ENCODE results near the gene ALDH1L2. TPM values are rescaled to one million over a fixed set of nuclear protein-coding genes. Genes with fewer than 3 reads are reported as not detected.
A peak's percentile ranks its signal among the peaks of the same experiment; 100 is the strongest.

The ALDH1L2 gene
- polyA plus RNA-seq, 2 of the 4 experiments (the other 2 are of a cell fraction): 2.4 to 28.1 TPM

DNA sequence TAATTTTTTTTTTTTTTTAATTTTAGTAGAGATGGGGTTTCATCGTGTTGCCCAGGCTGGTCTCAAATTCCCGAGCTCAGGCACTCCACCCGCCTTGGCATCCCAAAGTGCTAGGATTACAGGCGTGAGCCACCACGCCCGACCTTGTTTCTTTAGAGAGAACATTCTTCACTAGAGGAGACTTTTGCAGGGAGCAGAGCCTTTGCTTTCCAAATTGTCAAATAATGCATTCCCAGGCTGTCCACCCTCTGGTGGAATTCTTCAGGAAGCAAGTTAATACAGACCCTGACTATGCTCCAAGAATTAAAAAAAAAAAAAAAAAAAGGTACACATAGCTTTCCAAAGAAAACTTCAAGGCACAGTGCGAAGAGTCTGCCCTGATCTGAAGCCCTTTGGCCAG, 6.8 kb downstream of the ALDH1L2 start:
- H3K4me3 ChIP-seq: no peak overlapping the region
- no peak for FAIRE-seq
- H3K27ac ChIP-seq: no peak overlapping the region
- no peaks in the 10 kb centered on the region for H3K9me3 ChIP-seq
- ATAC-seq: peak in 1 of 2 experiments; percentile 36; a peak in 2 of 6 replicates
- 78% methylated on average over 7 of the region's 7 CpGs for WGBS (ENCODE audit: missing lambda C conversion rate)
- POLR2A ChIA-PET: interaction anchor here (0.6 kb wide), 1 partner anchor 584 kb away, joined by 3 read pairs; no protein-coding TSS in a partner anchor
- no peak for DNase-seq (ENCODE audit: low read depth in 1 of 2, low spot score in 1 of 2)
- no peak for TF ChIP-seq ZSCAN20 (CRISPR knock-in tag; IDR thresholded peaks at IDR 0.05)
- TF ChIP-seq EHF (CRISPR knock-in tag; IDR thresholded peaks at IDR 0.05): no peak
- TF ChIP-seq BHLHE40 (IDR thresholded peaks at IDR 0.05; ENCODE audit: low read depth, low read length): no peak
- TF ChIP-seq RFX5 (IDR thresholded peaks at IDR 0.05): no peak
- TF ChIP-seq, protein P1, sequence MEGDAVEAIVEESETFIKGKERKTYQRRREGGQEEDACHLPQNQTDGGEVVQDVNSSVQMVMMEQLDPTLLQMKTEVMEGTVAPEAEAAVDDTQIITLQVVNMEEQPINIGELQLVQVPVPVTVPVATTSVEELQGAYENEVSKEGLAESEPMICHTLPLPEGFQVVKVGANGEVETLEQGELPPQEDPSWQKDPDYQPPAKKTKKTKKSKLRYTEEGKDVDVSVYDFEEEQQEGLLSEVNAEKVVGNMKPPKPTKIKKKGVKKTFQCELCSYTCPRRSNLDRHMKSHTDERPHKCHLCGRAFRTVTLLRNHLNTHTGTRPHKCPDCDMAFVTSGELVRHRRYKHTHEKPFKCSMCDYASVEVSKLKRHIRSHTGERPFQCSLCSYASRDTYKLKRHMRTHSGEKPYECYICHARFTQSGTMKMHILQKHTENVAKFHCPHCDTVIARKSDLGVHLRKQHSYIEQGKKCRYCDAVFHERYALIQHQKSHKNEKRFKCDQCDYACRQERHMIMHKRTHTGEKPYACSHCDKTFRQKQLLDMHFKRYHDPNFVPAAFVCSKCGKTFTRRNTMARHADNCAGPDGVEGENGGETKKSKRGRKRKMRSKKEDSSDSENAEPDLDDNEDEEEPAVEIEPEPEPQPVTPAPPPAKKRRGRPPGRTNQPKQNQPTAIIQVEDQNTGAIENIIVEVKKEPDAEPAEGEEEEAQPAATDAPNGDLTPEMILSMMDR (IDR thresholded peaks at IDR 0.05): no peak
- no peak for TF ChIP-seq GATA3 (IDR thresholded peaks at IDR 0.05; ENCODE audit: borderline replicate concordance)
- TF ChIP-seq RNF2 (IDR thresholded peaks at IDR 0.05; ENCODE audit: borderline replicate concordance, low read depth): no peak
- no peak for TF ChIP-seq PBX3 (IDR thresholded peaks at IDR 0.05)
- no peak for TF ChIP-seq EP300 (IDR thresholded peaks at IDR 0.05)
- TF ChIP-seq, protein P2, sequence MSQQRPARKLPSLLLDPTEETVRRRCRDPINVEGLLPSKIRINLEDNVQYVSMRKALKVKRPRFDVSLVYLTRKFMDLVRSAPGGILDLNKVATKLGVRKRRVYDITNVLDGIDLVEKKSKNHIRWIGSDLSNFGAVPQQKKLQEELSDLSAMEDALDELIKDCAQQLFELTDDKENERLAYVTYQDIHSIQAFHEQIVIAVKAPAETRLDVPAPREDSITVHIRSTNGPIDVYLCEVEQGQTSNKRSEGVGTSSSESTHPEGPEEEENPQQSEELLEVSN (IDR thresholded peaks at IDR 0.05; ENCODE audit: borderline replicate concordance, low read depth): no peak
- H3K4me2 ChIP-seq: no peak overlapping the region
- CTCF ChIA-PET: no interaction called here
- H3K4me1 ChIP-seq: peaks cover under 1% of the 10 kb centered on the region; the same call in 1 of the 3 replicates

- no peak overlapping the region for H3K4me3 ChIP-seq
- ATAC-seq (no peak), DNase-seq (ENCODE audit: low read depth in 1 of 2, low spot score in 1 of 2) (no peak), FAIRE-seq (no peak)
- H3K4me2 ChIP-seq: no peak overlapping the region
- TF ChIP-seq RCOR1 (IDR thresholded peaks at IDR 0.05; ENCODE audit: low read depth, low read length): no peak
- TF ChIP-seq ZFP36 (IDR thresholded peaks at IDR 0.05; ENCODE audit: borderline replicate concordance, partially characterized antibody): no peak
- TF ChIP-seq RARB (CRISPR knock-in tag; IDR thresholded peaks at IDR 0.05): no peak
- TF ChIP-seq, protein P2 (IDR thresholded peaks at IDR 0.05; ENCODE audit: borderline replicate concordance, low read depth): no peak
- no peak for TF ChIP-seq RAD21 (conservative IDR thresholded peaks at IDR 0.05 in 1 of 2, IDR thresholded peaks at IDR 0.05 in 1 of 2)
- TF ChIP-seq POLR2A (IDR thresholded peaks at IDR 0.05; ENCODE audit: low read length): no peak
- no peak for TF ChIP-seq ZC3H11A (IDR thresholded peaks at IDR 0.05)
- TF ChIP-seq, protein P3, sequence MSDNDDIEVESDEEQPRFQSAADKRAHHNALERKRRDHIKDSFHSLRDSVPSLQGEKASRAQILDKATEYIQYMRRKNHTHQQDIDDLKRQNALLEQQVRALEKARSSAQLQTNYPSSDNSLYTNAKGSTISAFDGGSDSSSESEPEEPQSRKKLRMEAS (IDR thresholded peaks at IDR 0.05): no peak
- no peak for TF ChIP-seq POLR2AphosphoS2 (conservative IDR thresholded peaks at IDR 0.05; ENCODE audit: low read length)
- no peak for TF ChIP-seq HEYL (CRISPR knock-in tag; IDR thresholded peaks at IDR 0.05)
- TF ChIP-seq CHD4 (IDR thresholded peaks at IDR 0.05; ENCODE audit: borderline replicate concordance): no peak
- TF ChIP-seq RFX5 (IDR thresholded peaks at IDR 0.05): no peak
- TF ChIP-seq, protein P4, sequence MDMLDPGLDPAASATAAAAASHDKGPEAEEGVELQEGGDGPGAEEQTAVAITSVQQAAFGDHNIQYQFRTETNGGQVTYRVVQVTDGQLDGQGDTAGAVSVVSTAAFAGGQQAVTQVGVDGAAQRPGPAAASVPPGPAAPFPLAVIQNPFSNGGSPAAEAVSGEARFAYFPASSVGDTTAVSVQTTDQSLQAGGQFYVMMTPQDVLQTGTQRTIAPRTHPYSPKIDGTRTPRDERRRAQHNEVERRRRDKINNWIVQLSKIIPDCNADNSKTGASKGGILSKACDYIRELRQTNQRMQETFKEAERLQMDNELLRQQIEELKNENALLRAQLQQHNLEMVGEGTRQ (IDR thresholded peaks at IDR 0.05): no peak
- TF ChIP-seq HOXB5 (CRISPR knock-in tag; IDR thresholded peaks at IDR 0.05): no peak
- TF ChIP-seq, protein P5, sequence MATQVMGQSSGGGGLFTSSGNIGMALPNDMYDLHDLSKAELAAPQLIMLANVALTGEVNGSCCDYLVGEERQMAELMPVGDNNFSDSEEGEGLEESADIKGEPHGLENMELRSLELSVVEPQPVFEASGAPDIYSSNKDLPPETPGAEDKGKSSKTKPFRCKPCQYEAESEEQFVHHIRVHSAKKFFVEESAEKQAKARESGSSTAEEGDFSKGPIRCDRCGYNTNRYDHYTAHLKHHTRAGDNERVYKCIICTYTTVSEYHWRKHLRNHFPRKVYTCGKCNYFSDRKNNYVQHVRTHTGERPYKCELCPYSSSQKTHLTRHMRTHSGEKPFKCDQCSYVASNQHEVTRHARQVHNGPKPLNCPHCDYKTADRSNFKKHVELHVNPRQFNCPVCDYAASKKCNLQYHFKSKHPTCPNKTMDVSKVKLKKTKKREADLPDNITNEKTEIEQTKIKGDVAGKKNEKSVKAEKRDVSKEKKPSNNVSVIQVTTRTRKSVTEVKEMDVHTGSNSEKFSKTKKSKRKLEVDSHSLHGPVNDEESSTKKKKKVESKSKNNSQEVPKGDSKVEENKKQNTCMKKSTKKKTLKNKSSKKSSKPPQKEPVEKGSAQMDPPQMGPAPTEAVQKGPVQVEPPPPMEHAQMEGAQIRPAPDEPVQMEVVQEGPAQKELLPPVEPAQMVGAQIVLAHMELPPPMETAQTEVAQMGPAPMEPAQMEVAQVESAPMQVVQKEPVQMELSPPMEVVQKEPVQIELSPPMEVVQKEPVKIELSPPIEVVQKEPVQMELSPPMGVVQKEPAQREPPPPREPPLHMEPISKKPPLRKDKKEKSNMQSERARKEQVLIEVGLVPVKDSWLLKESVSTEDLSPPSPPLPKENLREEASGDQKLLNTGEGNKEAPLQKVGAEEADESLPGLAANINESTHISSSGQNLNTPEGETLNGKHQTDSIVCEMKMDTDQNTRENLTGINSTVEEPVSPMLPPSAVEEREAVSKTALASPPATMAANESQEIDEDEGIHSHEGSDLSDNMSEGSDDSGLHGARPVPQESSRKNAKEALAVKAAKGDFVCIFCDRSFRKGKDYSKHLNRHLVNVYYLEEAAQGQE (IDR thresholded peaks at IDR 0.05): no peak
- no peak for TF ChIP-seq EHMT2 (IDR thresholded peaks at IDR 0.05; ENCODE audit: low read depth)
- TF ChIP-seq NR3C1 (IDR thresholded peaks at IDR 0.05): no peak
- TF ChIP-seq EP300 (IDR thresholded peaks at IDR 0.05): no peak
- no peak for TF ChIP-seq KDM5A (IDR thresholded peaks at IDR 0.05)
- 93% methylated on average over 3 of the region's 3 CpGs for WGBS (ENCODE audit: missing lambda C conversion rate)
- no peaks in the 10 kb centered on the region for H3K9me3 ChIP-seq
- POLR2A ChIA-PET: no interaction called here
- no peak overlapping the region for H3K27ac ChIP-seq
- CTCF ChIA-PET: no interaction called here
- H3K4me1 ChIP-seq: no peaks in the 10 kb centered on the region; the same call in 2 of the 3 replicates
These were observed 7.3 kb downstream of the ALDH1L2 start for GRCh38 chr12:105076913-105077312.
